Peyer's patch (tissue), 4 donors: ENCODE data around the gene FBXW9.

Experiments used
- CTCF ChIP-seq, 6 experiments: fragments of 450-650 bp in 4 of 6; fragments of 200-600 bp in 2 of 6; sonication (generic) in 1 of 6; IDR thresholded peaks; one replicate each; pipeline ENCODE4 v1.5.1; 2017 to 2019; ENCODE audit warnings: antibody characterized with exemption in 6 of 6, mild to moderate bottlenecking in 3 of 6, moderate library complexity in 1 of 6
- POLR2A ChIP-seq, 2 donors: fragments of 450-650 bp; IDR thresholded peaks; one replicate each; pipeline ENCODE4 v1.5.1; 2017; ENCODE audit warnings: antibody characterized with exemption in 2 of 2, mild to moderate bottlenecking in 2 of 2, moderate library complexity in 2 of 2

GRCh38 chr19:12665281-12665573, 31.2 kb downstream of the FBXW9 start:
- TF ChIP-seq POLR2A (IDR thresholded peaks at IDR 0.05) (no peak), CTCF (IDR thresholded peaks at IDR 0.05) (no peak)
